Measurements from ENCODE around the gene CITED1. TPM values are rescaled to one million over a fixed set of nuclear protein-coding genes. Genes with fewer than 3 reads are reported as not detected.

Gene CITED1, protein sequence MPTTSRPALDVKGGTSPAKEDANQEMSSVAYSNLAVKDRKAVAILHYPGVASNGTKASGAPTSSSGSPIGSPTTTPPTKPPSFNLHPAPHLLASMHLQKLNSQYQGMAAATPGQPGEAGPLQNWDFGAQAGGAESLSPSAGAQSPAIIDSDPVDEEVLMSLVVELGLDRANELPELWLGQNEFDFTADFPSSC
- total RNA-seq: 1 to 10 TPM in 2 of 6 donors, under 1 TPM in 2, not detected in 2; 0.82 to 1.5 (median 1.1) TPM
- polyA plus RNA-seq: 1 to 10 TPM in 1 of 2 donors, under 1 TPM in 1; 0.49 to 1.4 TPM

DNA sequence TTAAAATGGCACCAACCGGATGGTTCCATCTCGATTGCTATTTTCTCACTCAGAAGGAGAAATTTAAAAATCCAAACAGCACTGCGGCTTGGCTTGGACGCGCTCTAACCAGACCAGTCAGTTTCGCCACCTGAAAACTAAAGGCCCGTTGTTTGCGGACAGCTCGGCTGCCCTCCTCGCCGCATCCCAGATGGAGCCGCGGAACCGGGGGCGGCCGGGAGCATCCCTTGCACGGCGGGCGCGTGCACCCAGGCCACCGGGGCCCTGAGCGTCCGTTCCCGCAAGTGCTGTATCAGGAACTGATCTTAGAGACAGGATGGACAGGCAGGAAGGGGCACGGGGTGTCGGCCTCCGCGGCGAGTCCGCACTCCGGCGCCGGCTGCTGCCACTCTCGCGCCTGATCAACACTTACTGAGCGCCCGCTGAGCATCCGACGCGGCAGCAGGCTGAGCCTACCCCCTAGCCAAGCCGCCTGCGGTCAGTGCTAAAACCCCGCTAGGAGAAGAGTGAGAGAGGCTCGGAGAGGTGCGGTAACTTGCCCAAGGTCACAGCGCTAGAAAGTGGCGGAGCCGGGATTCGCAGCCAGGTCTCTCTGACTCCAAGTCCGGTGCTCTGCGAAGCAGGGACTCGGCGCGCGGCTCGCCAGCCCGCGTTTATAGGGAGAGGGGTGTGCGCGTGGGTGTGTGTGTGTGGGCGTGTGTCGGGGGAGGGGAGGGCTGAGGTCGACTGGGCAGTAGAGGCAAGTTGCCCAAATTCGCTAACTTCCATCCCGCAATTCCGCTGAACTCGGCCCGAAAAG lies at the start of gene CITED1:
TSS of gene CITED1 (minus strand) at position 629 of the 799 bp plus-strand sequence. CDS start 3,045 bp downstream, outside the sequence.
- Histone ChIP-seq H3K27me3 (peaks cover 0 to 39% (median 6%) of the 10 kb centered on the region in 4 donors), H3K27ac (no peak within 1 kb of the TSS), H3K9me3 (no peaks in the 10 kb centered on the region), H3K36me3 (no peaks in the 10 kb centered on the region), H3K4me1 (no peaks in the 10 kb centered on the region), H3K4me3 (peak within 1 kb of the TSS; percentile 18 to 55 (median 36))
- 1 to 10% methylated on average over 63 to 68 of the region's 68 CpGs for WGBS, 2 donors
- ATAC-seq: peak in 1 of 4 donors; percentile 3
- intact Hi-C loops (cut with DNase I): no loop called here
- TF ChIP-seq, protein P1, sequence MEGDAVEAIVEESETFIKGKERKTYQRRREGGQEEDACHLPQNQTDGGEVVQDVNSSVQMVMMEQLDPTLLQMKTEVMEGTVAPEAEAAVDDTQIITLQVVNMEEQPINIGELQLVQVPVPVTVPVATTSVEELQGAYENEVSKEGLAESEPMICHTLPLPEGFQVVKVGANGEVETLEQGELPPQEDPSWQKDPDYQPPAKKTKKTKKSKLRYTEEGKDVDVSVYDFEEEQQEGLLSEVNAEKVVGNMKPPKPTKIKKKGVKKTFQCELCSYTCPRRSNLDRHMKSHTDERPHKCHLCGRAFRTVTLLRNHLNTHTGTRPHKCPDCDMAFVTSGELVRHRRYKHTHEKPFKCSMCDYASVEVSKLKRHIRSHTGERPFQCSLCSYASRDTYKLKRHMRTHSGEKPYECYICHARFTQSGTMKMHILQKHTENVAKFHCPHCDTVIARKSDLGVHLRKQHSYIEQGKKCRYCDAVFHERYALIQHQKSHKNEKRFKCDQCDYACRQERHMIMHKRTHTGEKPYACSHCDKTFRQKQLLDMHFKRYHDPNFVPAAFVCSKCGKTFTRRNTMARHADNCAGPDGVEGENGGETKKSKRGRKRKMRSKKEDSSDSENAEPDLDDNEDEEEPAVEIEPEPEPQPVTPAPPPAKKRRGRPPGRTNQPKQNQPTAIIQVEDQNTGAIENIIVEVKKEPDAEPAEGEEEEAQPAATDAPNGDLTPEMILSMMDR (IDR thresholded peaks at IDR 0.05): no peak
- DNase-seq: peak in 2 of 6 donors; percentile 31 to 69
- no peak for FAIRE-seq

DNA sequence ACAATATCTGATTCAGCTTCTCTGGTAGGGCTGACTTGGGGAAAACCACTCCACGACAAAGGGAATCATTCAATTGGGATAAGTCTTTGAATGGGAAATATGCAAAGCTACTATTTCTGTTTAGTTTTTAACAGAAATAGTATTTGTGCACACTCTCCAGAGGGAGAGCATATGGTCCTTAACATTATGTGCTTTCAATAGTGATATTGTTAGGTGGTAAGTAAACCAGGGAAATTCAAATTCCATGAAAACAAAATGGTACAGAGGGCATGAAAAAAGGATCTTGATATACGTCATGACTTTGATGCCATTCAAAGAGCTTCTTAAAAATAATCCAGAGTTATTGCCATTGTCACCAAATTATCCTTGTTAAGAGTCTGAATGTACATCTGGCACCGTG lies 47.1 kb upstream of the CITED1 start:
- FAIRE-seq: no peak
- TF ChIP-seq, protein P1 (IDR thresholded peaks at IDR 0.05): no peak
- Histone ChIP-seq H3K4me1 (no peaks in the 10 kb centered on the region), H3K27me3 (no peaks in the 10 kb centered on the region), H3K36me3 (no peaks in the 10 kb centered on the region), H3K4me3 (no peak overlapping the region), H3K27ac (no peak overlapping the region), H3K9me3 (no peaks in the 10 kb centered on the region)
- 74 to 88% methylated on average over 3 of the region's 3 CpGs for WGBS, 2 donors
- no peak for DNase-seq
- no peak for ATAC-seq
- intact Hi-C loops (cut with DNase I): no loop called here

DNA sequence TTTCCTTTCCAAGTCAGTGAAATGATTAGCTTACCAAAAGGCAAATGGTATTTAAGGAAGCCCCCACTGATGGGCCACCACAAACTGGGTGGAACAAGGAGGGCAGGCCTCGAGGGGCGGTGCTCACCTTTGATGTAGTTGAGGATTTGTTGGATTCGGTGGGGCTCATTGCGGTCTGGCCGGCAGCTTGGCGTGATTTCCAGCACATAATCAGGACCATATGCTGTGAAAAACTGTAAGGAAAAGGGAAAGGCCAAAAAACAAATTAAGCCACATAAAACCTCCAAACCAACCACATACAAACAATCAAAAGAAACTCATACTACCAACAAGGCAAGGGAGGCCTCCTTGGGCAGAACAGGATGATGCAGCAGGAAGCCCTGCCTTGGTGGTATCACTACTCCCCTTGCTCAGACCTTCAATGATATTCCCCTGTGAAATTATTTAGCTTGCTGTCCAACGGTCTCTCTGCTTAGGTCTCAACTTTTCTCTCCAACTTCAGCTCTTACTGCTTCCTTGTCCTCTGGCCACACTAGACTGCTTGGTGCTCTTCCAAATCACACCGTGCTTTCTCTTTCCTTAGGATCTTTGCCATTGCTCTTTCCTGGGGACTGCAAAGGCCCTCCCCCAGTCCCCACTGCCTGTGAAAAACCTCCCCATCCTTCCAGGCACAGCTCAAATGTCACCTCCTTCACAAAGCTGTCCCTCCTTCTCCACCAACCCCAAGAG lies 46.1 kb upstream of the CITED1 start:
- WGBS, 2 donors: 82 to 94% methylated on average over 8 of the region's 8 CpGs
- no peaks in the 10 kb centered on the region for H3K27me3 ChIP-seq
- ATAC-seq: no peak
- FAIRE-seq: no peak
- no peak overlapping the region for H3K27ac ChIP-seq
- TF ChIP-seq, protein P1 (IDR thresholded peaks at IDR 0.05): no peak
- no peaks in the 10 kb centered on the region for H3K36me3 ChIP-seq
- DNase-seq: no peak
- no peaks in the 10 kb centered on the region for H3K4me1 ChIP-seq
- intact Hi-C loops (cut with DNase I): no loop called here
- H3K9me3 ChIP-seq: no peaks in the 10 kb centered on the region
- H3K4me3 ChIP-seq: no peak overlapping the region

DNA sequence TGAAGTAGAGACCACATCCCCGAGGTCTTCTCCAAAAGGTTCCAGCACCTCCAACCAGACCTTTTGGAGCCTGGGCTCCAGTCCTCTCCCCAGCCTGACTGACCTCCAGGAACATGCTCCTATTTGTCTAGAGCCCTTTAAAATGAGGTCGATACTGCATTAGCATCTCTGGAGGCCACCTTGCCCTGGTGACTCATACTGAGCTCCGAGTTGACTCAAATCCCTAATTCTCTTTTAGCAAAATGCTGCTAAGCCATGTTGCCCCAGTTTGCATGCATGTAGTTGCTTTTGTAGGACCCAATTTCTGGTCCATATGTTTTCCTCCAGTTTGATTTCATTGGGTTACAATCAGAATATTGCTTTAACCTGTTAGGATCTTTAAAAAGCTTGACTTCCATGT lies 43.5 kb upstream of the CITED1 start:
- 62 to 91% methylated on average over 3 of the region's 3 CpGs for WGBS, 2 donors
- no peak overlapping the region for H3K4me3 ChIP-seq
- no peak overlapping the region for H3K27ac ChIP-seq
- no peak for DNase-seq
- no peak for ATAC-seq
- no peaks in the 10 kb centered on the region for H3K4me1 ChIP-seq
- no peak for FAIRE-seq
- no peaks in the 10 kb centered on the region for H3K27me3 ChIP-seq
- no peaks in the 10 kb centered on the region for H3K9me3 ChIP-seq
- intact Hi-C loops (cut with DNase I): no loop called here
- TF ChIP-seq, protein P1 (IDR thresholded peaks at IDR 0.05): no peak
- H3K36me3 ChIP-seq: no peaks in the 10 kb centered on the region

Measured in pancreas (tissue), 10 donors.